Measurements from ENCODE around the gene TSGA10IP.

Gene TSGA10IP

DNA sequence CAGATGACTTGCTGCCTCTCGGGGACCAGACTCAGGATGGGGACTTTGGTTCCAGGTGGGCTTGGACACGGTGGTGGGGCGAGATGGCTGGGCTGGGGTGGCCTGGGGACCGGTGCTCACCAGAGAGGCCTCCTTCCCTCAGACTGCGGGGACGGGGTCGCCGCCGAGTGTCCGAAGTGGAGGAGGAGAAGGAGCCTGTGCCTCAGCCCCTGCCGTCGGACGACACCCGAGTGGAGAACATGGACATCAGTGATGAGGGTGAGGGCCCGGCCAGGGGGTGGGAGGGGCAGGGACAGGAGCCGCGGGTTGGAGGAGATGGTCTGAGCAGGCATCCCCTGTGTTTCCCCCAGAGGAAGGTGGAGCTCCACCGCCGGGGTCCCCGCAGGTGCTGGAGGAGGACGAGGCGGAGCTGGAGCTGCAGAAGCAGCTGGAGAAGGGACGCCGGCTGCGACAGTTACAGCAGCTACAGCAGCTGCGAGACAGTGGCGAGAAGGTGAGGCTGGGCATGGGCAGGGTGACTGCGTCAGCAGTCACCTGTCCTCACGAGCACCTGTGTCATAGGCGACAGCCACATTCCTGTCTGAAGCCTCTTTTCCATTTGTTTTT is 22.2 kb downstream of the TSGA10IP start:
- no peak for DNase-seq
- in situ Hi-C loops (cut with MboI; ENCODE audit: low pct_unique_long_range_greater_than_20kb, low sequenced_read_pairs), result no loop called here

DNA sequence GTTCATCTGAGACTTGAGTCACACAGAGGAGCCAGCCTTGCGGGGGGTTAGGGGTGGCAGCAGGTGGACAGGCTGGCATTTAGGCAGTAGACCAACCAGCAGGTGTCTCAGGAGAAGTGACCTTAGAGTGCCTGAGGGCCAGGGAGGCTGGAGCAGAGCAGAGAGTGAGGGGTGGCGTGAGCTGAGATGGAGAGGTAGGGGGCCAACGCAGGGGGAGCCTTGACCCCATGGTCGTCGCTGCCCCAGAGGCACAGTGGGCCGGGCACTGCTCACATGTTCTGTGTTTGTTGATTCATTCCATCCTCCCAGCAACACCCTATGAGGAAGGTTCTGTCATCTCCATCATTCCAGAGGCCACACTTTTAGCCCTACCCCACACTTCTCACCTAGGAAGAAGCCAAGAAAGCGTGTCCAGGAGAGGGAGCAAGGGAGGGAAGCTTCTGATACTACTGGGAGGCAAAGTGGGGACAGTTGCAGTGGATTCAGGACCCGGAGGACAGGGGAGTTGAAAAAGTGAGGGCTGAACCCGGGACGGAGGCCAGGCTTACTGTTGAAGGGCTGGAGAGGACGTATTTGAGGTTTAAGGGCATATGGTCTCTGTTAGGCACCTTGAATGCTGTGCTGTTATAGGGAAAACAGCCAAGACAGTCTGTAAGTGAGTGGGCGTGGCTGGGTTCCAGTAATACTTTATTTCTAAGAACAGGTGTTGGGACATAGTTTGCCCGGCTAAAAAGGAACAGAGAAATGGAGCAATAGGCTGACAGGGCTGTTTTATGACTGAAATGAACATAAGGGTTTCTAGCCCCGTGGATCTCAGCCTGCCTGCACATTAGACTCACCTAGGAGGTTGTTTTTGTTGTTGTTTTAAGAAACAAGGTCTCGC is 23.6 kb downstream of the TSGA10IP start:
- no peak for DNase-seq
- in situ Hi-C loops (cut with MboI; ENCODE audit: low pct_unique_long_range_greater_than_20kb, low sequenced_read_pairs), result no loop called here

DNA sequence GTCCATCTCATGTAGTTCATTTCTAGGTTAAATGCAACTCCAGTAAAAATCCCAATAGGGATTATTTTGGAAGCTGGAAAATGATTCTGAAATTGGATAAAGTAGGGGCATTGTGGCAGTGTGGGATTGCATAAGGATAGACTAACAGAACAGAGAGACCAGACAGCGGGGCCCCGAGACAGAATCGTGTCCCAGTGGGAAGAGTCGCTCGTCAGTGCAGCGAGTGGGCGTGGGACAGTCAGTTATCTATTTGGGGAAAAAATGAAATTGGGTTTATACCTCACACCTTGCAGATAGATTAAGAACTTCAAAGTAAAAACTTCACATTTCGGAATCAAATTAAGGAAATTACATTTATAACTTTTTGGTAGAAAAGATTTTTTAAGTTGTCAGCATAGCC is 26.8 kb downstream of the TSGA10IP start:
- DNase-seq, result no peak
- in situ Hi-C loops (cut with MboI; ENCODE audit: low pct_unique_long_range_greater_than_20kb, low sequenced_read_pairs), result no loop called here

DNA sequence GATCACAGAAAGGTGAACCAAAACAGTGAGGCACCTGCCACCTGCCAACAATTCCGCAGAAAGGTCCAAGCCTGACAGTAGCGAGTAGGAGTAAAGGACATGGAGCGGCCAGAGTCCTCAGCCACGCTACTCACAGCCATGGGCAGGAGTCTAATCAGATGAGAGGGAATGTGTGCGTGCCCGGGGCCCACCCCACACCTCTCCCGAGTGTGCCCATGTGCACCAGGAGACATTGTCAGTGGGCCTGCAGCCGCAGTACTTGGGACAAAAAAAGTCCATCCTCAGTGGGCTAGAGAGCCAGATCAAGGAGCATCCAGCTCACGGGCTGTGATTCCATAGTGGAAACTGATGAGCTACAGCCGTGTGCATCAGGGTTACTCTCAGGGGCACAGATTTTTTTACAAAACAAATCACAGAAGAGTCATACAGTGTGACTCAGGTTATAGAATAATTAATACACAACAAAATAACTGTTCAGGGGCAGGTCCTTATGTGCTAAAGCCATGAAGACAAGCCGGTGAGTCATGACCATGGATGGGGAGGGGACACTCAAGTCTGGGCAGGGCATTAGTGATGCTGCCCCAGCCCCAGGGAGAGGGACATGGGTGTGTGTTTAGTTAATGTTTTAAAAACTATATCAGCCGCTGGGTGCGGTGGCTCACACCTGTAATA is 28.3 kb downstream of the TSGA10IP start:
- DNase-seq, result no peak
- in situ Hi-C loops (cut with MboI; ENCODE audit: low pct_unique_long_range_greater_than_20kb, low sequenced_read_pairs), result no loop called here

DNA sequence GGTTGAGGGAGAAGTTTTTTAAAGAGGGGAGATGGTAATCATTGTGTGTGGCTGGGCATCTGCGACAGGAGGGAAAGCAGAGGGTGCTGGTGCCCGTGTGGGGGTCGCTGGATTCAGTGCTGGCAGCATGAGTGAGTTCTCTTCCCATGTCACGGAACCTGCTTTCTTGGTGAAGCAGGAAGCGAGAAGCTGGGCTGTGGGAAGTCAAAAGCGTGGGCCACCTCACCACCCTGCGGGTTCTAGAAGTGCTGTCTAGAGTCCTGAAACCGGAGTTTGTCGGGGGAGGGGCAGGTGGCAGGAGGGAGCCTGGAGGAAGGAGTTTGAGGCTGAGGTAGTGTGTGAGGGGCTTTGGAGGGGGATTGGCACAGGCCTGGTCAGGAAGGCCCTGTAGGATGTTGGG is 30.5 kb downstream of the TSGA10IP start:
- no peak for DNase-seq
- in situ Hi-C loops (cut with MboI; ENCODE audit: low pct_unique_long_range_greater_than_20kb, low sequenced_read_pairs), result no loop called here

DNA sequence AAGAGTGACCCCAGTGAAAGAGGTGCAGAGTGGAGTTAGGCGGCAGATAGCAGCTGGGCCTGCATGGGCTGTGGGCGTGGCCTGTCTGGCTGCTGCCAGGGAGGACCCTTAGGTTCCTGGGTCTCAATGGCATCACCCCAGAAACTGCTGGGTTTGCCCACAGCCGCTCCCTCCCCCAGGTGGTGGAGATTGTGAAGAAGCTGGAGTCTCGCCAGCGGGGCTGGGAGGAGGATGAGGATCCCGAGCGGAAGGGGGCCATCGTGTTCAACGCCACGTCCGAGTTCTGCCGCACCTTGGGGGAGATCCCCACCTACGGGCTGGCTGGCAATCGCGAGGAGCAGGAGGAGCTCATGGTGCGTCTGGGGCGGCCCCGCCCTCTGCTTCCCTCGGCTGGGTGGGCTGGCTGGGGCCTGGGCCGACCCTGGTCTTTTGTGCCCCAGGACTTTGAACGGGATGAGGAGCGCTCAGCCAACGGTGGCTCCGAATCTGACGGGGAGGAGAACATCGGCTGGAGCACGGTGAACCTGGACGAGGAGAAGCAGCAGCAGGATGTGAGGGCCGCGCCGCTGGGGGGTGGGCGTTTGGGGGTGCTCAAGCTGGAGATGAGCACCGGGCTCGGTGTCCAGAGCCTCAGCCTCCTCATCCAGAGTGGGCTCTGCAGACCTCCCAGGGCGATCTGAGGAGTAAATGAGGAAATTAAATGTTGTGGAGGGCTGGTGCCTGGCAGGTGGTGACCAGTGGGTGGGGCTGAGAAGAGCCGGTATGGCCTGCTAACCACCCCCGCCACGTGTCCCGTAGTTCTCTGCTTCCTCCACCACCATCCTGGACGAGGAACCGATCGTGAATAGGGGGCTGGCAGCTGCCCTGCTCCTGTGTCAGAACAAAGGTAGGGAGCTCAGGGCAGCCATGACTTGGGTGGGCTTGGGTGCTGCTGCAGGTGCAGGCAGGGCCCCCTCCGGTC is 31.2 kb downstream of the TSGA10IP start:
- in situ Hi-C loops (cut with MboI; ENCODE audit: low pct_unique_long_range_greater_than_20kb, low sequenced_read_pairs), result no loop called here

DNA sequence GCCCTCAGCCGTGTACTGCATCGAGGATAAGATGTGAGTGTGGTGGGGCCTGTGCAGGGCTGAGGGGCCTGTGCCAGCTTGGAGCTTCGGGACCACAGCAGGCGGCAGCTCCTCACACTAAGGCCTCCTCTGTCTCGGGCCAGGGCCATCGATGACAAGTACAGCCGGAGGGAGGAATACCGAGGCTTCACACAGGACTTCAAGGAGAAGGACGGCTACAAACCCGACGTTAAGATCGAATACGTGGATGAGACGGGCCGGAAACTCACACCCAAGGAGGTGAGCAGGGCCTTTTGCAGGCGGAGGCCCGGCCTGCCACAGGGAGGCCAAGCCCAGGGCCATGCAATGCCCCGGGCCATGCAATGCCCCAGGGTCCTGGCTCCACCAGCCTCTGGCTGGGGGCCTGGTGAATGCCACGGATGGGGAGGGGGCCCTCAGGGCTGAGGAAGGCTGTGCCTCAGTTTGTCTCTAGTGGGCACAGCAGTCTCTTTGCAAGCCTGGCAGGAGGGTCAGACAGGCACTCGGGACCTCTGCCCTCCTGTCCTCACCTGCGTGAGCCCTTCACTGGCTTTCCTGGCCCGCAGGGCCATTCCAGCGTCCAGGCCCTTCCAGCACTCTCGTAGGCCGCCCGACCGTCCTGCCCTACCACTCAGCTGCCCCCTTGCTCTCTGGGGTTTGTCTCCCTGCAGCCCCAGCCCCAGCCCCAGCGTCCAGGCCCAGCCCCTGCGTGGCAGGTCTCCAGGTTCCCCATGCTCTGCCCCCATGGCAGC is 32.5 kb downstream of the TSGA10IP start:
- in situ Hi-C loops (cut with MboI; ENCODE audit: low pct_unique_long_range_greater_than_20kb, low sequenced_read_pairs), result no loop called here

More for the DNA sequence above, 31.2 kb downstream of the TSGA10IP start:
- no peak for DNase-seq

DNA sequence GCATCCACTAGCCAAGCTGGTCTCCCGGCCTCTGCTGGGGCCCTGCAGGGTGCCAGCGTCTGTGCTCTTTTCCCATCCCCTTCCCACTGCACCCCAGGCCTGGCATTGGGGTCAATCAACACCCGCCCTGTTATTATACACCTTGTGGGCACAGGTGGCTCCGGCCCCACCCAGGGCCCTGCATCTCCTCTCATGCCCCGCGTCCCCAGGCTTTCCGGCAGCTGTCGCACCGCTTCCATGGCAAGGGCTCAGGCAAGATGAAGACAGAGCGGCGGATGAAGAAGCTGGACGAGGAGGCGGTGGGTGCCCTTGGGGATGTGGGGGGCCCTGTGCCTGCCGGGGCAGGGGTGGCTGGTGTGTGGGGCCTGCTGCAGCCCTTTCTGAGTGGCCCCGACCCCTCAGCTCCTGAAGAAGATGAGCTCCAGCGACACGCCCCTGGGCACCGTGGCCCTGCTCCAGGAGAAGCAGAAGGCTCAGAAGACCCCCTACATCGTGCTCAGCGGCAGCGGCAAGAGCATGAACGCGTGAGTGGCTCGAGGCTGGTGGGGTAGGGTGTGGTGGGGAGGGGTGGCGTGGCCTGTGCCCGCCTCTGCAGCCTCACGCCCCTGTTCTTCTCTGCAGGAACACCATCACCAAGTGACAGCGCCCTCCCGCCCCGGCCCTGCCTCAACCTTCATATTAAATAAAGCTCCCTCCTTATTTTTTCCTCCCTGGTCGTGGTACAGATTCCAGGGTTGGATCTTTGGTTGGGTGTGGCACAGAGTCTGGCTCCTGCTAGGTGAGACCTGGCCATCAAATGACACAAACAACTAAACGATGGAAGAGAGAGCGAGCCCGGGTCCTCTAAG is 33.3 kb downstream of the TSGA10IP start:
- DNase-seq, result no peak
- in situ Hi-C loops (cut with MboI; ENCODE audit: low pct_unique_long_range_greater_than_20kb, low sequenced_read_pairs), result no loop called here

More for the DNA sequence above, 32.5 kb downstream of the TSGA10IP start:
- no peak for DNase-seq

DNA sequence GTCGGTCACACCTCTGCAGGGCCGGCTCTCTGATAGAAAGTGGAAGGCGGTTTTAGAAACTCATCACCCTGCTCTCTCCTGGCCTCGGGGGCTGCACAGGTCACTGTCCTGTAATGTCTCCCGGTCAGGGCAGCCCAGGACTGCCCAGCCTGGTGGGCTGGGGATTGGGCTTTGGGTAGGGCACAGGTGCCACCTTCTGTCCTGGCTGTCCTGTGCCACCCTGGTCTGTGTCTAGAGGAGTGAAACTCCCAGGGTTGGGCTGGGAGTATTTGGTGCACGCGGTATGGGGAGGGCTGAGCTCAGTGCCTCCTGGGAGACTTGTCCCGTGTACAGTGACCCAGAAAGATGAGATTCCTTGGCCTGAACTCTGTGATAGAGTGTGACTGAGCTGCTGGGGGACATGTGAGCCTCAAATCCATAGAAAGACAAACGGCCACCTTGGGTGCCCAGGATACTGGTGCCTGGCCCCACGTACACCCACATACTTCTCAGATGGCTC is 34.0 kb downstream of the TSGA10IP start:
- DNase-seq, result no peak
- in situ Hi-C loops (cut with MboI; ENCODE audit: low pct_unique_long_range_greater_than_20kb, low sequenced_read_pairs), result no loop called here

DNA sequence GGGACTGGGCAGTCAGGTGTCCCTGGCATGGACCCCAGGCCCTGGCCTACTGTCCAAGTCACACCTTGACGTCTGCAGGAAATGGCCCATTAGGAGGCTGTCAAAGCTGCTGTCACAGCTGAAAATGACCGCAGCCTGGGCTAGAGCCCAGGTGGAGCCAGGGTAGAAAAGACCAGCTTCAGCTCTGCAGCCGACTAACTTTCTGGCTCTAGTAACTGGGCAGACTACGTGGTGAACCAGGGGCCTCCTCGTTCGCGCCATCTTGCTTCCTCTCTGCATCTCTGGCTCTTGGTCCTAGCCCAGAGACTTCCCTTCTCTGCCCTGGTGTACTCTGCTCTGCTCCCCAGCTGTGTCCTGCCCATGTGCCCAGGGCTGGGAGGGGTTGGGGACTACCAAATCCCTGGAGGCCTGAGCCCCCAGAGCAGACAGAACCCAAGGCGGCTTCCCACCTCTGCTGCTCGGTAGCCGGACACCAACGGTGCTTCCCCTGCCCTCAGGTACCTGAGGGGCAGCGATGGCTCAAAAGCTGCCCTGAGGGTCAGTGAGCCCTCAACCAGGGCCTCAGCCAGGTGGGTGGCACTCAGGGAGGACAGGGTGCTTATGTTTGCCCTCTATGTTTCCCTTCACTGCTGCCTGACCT is 35.9 kb downstream of the TSGA10IP start:
- in situ Hi-C loops (cut with MboI; ENCODE audit: low pct_unique_long_range_greater_than_20kb, low sequenced_read_pairs), result no loop called here
- DNase-seq, result no peak

DNA sequence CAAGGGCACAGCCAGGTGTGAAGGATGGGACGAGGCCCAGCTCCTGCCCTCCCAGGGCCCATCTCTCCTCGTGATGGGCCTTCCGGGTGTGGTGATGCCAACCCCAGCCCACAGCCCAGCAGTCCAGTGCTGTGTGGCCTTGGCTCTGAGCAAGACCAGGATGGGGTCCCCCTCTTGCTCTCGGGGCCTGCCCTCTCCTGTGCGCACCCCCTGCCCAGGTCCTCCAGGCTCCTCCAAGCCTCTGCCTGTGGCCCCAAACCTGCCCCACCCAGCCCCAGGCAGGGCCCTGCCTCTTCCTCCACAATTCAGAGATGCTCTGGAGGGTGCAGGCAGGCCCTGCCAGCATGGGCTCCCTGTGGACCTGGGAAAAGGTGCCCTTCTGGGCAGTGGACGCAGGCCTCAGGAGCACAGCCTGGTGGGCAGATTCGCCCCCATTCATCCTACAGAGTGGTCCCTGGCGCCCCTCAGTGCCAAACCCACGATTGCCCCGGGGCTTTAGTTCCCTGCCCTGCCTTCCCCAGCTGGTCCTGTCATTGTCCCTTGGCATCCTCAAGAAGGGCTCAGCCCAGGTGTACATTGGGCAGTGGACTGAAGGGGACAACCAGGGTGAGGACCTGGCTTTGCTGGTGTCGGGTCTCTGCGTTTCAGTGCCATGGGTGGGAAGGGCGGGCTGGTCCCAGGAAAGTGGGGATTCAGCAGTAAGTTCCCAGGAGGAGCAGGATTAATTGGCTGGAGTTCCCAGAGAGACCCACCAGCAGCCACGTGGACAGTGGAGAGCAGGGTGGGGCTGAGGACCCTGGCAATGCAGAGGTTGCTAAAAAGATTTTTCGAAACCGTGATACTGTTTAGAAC is 36.9 kb downstream of the TSGA10IP start:
- DNase-seq, result no peak
- in situ Hi-C loops (cut with MboI; ENCODE audit: low pct_unique_long_range_greater_than_20kb, low sequenced_read_pairs), result no loop called here

DNA sequence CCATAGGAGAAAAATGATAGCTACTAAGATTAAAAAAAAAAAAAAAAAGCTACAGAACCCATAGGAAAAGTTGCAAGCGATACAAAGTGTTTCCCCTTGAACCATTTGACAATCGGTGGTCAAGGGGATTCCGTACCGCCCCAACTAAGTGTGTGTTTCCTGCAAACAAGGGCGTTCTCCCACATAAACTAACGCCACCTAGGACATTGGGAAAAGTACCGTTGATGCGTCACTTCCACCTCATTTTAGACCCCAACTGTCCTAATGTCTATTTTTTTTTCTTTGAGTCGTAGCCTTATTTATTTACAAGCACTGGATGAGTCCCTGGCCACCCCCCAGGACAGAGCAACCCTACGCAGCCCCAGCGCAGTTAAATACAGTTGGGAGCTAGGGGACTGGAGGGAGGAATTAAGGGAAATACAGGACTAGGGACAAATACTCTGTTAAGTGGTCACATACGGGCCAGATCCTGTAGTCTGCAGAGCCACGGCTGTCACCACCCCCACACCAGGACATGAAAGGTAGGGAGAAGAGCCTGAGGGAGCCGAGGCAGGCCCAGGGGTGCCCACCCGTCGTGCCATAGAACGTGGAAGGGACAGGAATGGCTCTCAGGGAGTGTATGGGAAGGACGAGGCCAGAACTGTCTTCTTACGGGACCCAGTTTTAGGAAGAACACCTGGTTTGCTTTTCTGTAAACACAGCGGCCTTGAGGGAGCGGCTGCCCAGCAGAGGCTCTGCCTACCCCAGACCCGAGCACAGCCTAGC is 37.7 kb downstream of the TSGA10IP start:
- no peak for DNase-seq
- in situ Hi-C loops (cut with MboI; ENCODE audit: low pct_unique_long_range_greater_than_20kb, low sequenced_read_pairs), result no loop called here

DNA sequence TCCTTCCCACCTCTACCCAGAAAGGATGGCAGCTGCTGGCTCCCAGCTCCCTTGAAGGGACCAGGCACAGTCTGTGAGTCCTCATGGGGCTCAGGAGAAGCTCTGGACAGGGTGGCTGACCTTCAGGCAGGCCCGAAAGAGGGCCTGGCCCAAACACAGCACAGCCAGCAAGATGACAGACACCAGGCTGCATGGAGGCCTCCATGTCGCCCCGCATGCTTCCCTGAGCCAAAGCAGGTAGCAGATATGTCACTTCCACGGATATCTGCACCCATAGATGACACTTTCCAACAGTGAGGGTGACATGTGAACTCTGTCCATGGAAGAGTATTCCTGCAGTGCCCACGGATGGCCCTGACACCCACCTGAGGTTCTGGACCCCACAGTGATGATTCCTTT is 38.3 kb downstream of the TSGA10IP start:
- DNase-seq, result no peak
- in situ Hi-C loops (cut with MboI; ENCODE audit: low pct_unique_long_range_greater_than_20kb, low sequenced_read_pairs), result no loop called here

DNA sequence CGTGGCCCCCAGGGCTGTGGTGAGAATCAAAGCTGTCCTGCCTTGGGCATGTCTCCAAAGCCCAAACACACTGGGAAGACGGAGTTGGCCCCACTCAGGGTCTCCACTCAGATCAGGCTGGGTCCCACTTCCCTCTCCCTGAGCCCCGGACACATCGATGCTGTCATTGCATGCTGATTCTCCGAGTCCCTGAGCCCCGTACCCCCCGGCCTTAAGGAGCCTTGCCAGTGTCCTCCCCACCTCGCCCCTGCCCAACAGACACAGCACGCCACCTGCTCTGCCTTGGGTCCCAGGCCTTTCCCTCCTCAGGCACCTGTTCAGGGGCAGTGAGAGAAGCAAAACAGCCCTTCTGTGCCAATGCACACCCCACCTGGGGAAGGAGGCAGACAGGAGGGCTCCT is 42.1 kb downstream of the TSGA10IP start:
- in situ Hi-C loops (cut with MboI; ENCODE audit: low pct_unique_long_range_greater_than_20kb, low sequenced_read_pairs), result no loop called here
- no peak for DNase-seq

DNA sequence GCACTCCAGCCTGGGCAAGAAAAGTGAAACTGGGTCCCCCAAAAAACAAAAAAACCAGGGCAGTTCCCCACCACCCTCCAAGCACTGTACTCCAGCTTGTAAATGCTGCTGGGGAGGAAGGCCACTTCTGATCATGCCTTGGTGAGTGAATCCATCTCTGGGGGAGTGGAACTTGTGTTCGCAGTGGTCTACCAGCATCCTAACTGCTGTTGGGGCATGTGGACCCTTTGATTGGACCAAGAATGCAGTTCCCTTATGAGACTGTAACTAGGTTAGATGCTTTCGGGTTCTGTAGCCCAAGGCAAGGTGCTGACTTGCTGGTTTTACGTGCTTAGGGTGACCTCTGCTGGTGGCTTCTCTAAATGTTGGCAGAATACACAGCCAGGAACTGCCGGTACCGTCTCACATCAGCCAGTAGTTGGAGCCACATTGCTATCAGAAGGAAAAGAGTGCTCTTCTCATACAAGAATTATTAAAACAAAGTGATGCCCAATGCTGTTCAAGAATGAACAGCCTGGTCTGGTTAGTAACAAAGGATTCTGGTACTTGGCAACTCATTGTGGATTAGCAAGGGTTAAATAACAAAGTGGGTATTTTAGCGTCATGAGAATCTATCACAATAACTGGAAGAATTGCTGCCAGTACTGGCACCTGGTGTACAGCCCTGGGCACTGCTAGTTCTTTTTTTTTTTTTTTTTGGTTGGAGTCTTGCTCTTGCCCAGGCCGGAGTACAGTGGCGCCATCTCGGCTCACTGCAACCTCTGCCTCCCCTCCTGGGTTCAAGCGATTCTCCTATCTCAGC is 43.7 kb downstream of the TSGA10IP start:
- in situ Hi-C loops (cut with MboI; ENCODE audit: low pct_unique_long_range_greater_than_20kb, low sequenced_read_pairs), result no loop called here
- peak; percentile 99 for DNase-seq
